ENCODE results near the gene AFP. TPM values are rescaled to one million over a fixed set of nuclear protein-coding genes. Genes with fewer than 3 reads are reported as not detected.

AFP gene
- total RNA-seq, 1 donor from 2014 or later = 0.31 TPM

GRCh38 chr4:73438582-73439215 lies 2.7 kb downstream of the AFP start:
- H3K27ac Mint-ChIP-seq = no peak overlapping the region
- no peaks in the 10 kb centered on the region for H3K36me3 Mint-ChIP-seq
- DNase-seq (ENCODE audit: low spot score in 2 of 2, unreplicated experiment in 2 of 2) = no peak
- TF ChIP-seq CTCF (IDR thresholded peaks at IDR 0.05; ENCODE audit: unreplicated experiment) = no peak
- no peaks in the 10 kb centered on the region for H3K4me1 Mint-ChIP-seq
- no peak overlapping the region for H3K4me3 Mint-ChIP-seq
- H3K27me3 Mint-ChIP-seq (ENCODE audit: low read depth) = no peaks in the 10 kb centered on the region
- no peaks in the 10 kb centered on the region for H3K9me3 Mint-ChIP-seq

GRCh38 chr4:73439445-73439844 lies 3.4 kb downstream of the AFP start:
- Mint-ChIP-seq H3K4me1 (no peaks in the 10 kb centered on the region), H3K4me3 (no peak overlapping the region), H3K27ac (no peak overlapping the region), H3K27me3 (ENCODE audit: low read depth) (no peaks in the 10 kb centered on the region), H3K9me3 (no peaks in the 10 kb centered on the region), H3K36me3 (no peaks in the 10 kb centered on the region)
- no peak for TF ChIP-seq CTCF (IDR thresholded peaks at IDR 0.05; ENCODE audit: unreplicated experiment)
- no peak for DNase-seq (ENCODE audit: low spot score in 2 of 2, unreplicated experiment in 2 of 2)

- Mint-ChIP-seq H3K27ac (no peak overlapping the region), H3K4me1 (no peaks in the 10 kb centered on the region), H3K27me3 (ENCODE audit: low read depth) (no peaks in the 10 kb centered on the region), H3K36me3 (no peaks in the 10 kb centered on the region), H3K9me3 (no peaks in the 10 kb centered on the region), H3K4me3 (no peak overlapping the region)
- DNase-seq (ENCODE audit: low spot score in 2 of 2, unreplicated experiment in 2 of 2) = no peak
- no peak for TF ChIP-seq CTCF (IDR thresholded peaks at IDR 0.05; ENCODE audit: unreplicated experiment)
These were observed 4.0 kb downstream of the AFP start for GRCh38 chr4:73439991-73440390.

- H3K27me3 Mint-ChIP-seq (ENCODE audit: low read depth) = no peaks in the 10 kb centered on the region
- H3K36me3 Mint-ChIP-seq = no peaks in the 10 kb centered on the region
- no peaks in the 10 kb centered on the region for H3K4me1 Mint-ChIP-seq
- H3K27ac Mint-ChIP-seq = no peak overlapping the region
- no peaks in the 10 kb centered on the region for H3K9me3 Mint-ChIP-seq
- no peak for DNase-seq (ENCODE audit: low spot score in 2 of 2, unreplicated experiment in 2 of 2)
- TF ChIP-seq CTCF (IDR thresholded peaks at IDR 0.05; ENCODE audit: unreplicated experiment) = no peak
- no peak overlapping the region for H3K4me3 Mint-ChIP-seq
These were observed 4.6 kb downstream of the AFP start for GRCh38 chr4:73440653-73441052.

GRCh38 chr4:73442275-73442674 lies 6.3 kb downstream of the AFP start:
- no peak for TF ChIP-seq CTCF (IDR thresholded peaks at IDR 0.05; ENCODE audit: unreplicated experiment)
- Mint-ChIP-seq H3K4me1 (no peaks in the 10 kb centered on the region), H3K27me3 (ENCODE audit: low read depth) (no peaks in the 10 kb centered on the region), H3K36me3 (no peaks in the 10 kb centered on the region), H3K9me3 (no peaks in the 10 kb centered on the region), H3K27ac (no peak overlapping the region), H3K4me3 (no peak overlapping the region)
- no peak for DNase-seq (ENCODE audit: low spot score in 2 of 2, unreplicated experiment in 2 of 2)

- H3K9me3 Mint-ChIP-seq = no peaks in the 10 kb centered on the region
- no peak for TF ChIP-seq CTCF (IDR thresholded peaks at IDR 0.05; ENCODE audit: unreplicated experiment)
- no peak for DNase-seq (ENCODE audit: low spot score in 2 of 2, unreplicated experiment in 2 of 2)
- H3K27ac Mint-ChIP-seq = no peak overlapping the region
- peaks cover 6% of the 10 kb centered on the region for H3K4me1 Mint-ChIP-seq
- H3K36me3 Mint-ChIP-seq = no peaks in the 10 kb centered on the region
- H3K4me3 Mint-ChIP-seq = no peak overlapping the region
- H3K27me3 Mint-ChIP-seq (ENCODE audit: low read depth) = no peaks in the 10 kb centered on the region
These were observed 7.2 kb downstream of the AFP start for GRCh38 chr4:73443224-73443623.
